Measurements from ENCODE around the gene PRND. TPM values are rescaled to one million over a fixed set of nuclear protein-coding genes. Genes with fewer than 3 reads are reported as not detected.

PRND gene
- total and polyA plus RNA-seq, 11 donors, result 0.06 to 0.45 (median 0.25) TPM; not detected in 7

DNA sequence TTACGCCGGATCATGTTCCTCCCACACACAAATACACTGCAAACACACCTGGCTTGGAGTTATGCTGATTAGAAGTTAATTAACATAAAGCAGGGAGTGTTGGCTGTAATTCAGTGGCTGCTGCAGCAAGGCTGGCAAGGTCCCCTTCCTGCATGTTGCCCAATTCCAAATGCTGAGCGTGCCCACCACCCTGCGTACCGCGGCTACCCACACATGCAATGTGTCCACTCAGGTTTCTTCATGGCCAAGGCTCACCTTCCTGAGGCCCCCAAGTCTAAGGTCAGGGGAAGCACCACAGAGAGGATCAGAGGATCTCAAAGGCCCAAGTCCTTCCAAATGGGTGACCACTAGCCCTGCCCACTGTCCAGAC lies 11.6 kb upstream of the PRND start:
- no peaks in the 10 kb centered on the region for H3K27me3 ChIP-seq
- DNase-seq (no peak), ATAC-seq (no peak)
- no peaks in the 10 kb centered on the region for H3K4me1 ChIP-seq
- H3K27ac ChIP-seq, result no peak overlapping the region
- TF ChIP-seq, protein P1, sequence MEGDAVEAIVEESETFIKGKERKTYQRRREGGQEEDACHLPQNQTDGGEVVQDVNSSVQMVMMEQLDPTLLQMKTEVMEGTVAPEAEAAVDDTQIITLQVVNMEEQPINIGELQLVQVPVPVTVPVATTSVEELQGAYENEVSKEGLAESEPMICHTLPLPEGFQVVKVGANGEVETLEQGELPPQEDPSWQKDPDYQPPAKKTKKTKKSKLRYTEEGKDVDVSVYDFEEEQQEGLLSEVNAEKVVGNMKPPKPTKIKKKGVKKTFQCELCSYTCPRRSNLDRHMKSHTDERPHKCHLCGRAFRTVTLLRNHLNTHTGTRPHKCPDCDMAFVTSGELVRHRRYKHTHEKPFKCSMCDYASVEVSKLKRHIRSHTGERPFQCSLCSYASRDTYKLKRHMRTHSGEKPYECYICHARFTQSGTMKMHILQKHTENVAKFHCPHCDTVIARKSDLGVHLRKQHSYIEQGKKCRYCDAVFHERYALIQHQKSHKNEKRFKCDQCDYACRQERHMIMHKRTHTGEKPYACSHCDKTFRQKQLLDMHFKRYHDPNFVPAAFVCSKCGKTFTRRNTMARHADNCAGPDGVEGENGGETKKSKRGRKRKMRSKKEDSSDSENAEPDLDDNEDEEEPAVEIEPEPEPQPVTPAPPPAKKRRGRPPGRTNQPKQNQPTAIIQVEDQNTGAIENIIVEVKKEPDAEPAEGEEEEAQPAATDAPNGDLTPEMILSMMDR (IDR thresholded peaks at IDR 0.05), result no peak
- no peak for TF ChIP-seq POLR2A (IDR thresholded peaks at IDR 0.05)
- H3K9me3 ChIP-seq, result no peaks in the 10 kb centered on the region
- no peaks in the 10 kb centered on the region for H3K36me3 ChIP-seq
- intact Hi-C loops (cut with DNase I), result no loop called here
- WGBS, 4 donors, result 94 to 100% (median 96%) methylated on average over 2 to 6 of the region's 6 CpGs
- no peak overlapping the region for H3K4me3 ChIP-seq

GRCh38 chr20:4711511-4711910 lies 10.2 kb upstream of the PRND start:
- Histone ChIP-seq H3K4me3 (no peak overlapping the region), H3K27ac (no peak overlapping the region), H3K36me3 (no peaks in the 10 kb centered on the region), H3K4me1 (no peaks in the 10 kb centered on the region), H3K27me3 (no peaks in the 10 kb centered on the region), H3K9me3 (no peaks in the 10 kb centered on the region)
- ATAC-seq (no peak), DNase-seq (no peak)
- 88 to 93% (median 92%) methylated on average over 5 of the region's 5 CpGs for WGBS, 4 donors
- intact Hi-C loops (cut with DNase I), result no loop called here
- TF ChIP-seq, protein P1 (IDR thresholded peaks at IDR 0.05), result no peak
- no peak for TF ChIP-seq POLR2A (IDR thresholded peaks at IDR 0.05)

- Histone ChIP-seq H3K27ac (no peak overlapping the region), H3K36me3 (no peaks in the 10 kb centered on the region), H3K9me3 (no peaks in the 10 kb centered on the region), H3K4me3 (no peak overlapping the region), H3K4me1 (no peaks in the 10 kb centered on the region), H3K27me3 (no peaks in the 10 kb centered on the region)
- DNase-seq (no peak), ATAC-seq (no peak)
- WGBS, 4 donors, result 86 to 93% (median 91%) methylated on average over 7 of the region's 7 CpGs
- TF ChIP-seq, protein P1 (IDR thresholded peaks at IDR 0.05), result no peak
- TF ChIP-seq POLR2A (IDR thresholded peaks at IDR 0.05), result no peak
- intact Hi-C loops (cut with DNase I), result no loop called here
These were observed 8.3 kb upstream of the PRND start for GRCh38 chr20:4713401-4713800.

DNA sequence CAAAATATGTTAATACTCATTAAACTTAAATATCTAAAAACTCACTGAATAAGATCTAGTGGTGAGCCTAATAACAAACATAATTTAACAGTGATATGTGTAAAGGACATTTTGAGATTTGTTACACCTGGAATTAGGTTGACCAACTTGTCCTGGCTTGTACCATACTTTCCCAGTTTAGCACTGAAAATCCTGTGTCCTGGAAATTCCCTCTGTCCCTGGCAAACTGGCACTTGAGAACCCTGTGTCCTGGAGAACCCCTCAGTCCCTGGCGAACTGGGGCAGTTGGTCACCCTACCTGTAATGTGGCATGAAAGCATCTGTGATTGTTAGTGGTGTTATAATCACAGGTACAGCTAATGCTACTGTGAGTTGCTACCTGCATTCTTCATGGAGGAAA lies 6.9 kb upstream of the PRND start:
- DNase-seq (no peak), ATAC-seq (no peak)
- H3K4me3 ChIP-seq, result no peak overlapping the region
- H3K9me3 ChIP-seq, result peaks cover 0 to 5% (median 0%) of the 10 kb centered on the region in 12 donors
- no peaks in the 10 kb centered on the region for H3K27me3 ChIP-seq
- TF ChIP-seq, protein P1 (IDR thresholded peaks at IDR 0.05), result no peak
- TF ChIP-seq POLR2A (IDR thresholded peaks at IDR 0.05), result no peak
- peaks cover 0 to 7% (median 0%) of the 10 kb centered on the region in 12 donors for H3K4me1 ChIP-seq
- no peak overlapping the region for H3K27ac ChIP-seq
- WGBS, 4 donors, result 82 to 100% (median 89%) methylated on average over 1 of the region's 1 CpG
- intact Hi-C loops (cut with DNase I), result no loop called here
- no peaks in the 10 kb centered on the region for H3K36me3 ChIP-seq
